Measurements from ENCODE around the gene F2. TPM values are rescaled to one million over a fixed set of nuclear protein-coding genes. Genes with fewer than 3 reads are reported as not detected.

F2 gene
- total and polyA plus RNA-seq, 10 donors = 0.03 to 0.33 (median 0.23) TPM; not detected in 7

DNA sequence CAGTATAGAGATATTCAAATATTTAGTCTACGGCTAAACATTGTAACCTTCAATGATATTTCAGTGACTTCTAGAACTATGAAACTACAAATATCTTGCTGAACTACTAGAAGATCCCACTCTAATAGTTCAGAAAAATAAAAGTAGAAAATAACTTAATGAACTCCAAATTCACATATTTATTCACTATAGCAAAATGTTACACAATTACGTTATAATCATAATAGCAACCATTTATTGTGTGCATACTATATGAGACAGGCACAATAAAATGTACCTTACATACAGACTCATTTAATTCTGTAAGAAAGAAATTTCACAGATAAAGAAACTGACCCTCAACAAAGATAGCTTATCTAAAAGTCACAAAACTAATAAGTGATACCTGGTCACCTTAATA is 57.9 kb downstream of the F2 start:
- Histone ChIP-seq H3K36me3 (peaks cover 0 to 98% (median 61%) of the 10 kb centered on the region in 6 donors), H3K9me3 (no peaks in the 10 kb centered on the region), H3K4me3 (no peak overlapping the region), H3K27me3 (replicated peaks in 1 of 7) (no peaks in the 10 kb centered on the region), H3K4me1 (no peaks in the 10 kb centered on the region), H3K27ac (no peak overlapping the region)
- WGBS, 5 donors = 98 to 100% (median 100%) methylated on average over 2 of the region's 2 CpGs
- TF ChIP-seq, protein P1, sequence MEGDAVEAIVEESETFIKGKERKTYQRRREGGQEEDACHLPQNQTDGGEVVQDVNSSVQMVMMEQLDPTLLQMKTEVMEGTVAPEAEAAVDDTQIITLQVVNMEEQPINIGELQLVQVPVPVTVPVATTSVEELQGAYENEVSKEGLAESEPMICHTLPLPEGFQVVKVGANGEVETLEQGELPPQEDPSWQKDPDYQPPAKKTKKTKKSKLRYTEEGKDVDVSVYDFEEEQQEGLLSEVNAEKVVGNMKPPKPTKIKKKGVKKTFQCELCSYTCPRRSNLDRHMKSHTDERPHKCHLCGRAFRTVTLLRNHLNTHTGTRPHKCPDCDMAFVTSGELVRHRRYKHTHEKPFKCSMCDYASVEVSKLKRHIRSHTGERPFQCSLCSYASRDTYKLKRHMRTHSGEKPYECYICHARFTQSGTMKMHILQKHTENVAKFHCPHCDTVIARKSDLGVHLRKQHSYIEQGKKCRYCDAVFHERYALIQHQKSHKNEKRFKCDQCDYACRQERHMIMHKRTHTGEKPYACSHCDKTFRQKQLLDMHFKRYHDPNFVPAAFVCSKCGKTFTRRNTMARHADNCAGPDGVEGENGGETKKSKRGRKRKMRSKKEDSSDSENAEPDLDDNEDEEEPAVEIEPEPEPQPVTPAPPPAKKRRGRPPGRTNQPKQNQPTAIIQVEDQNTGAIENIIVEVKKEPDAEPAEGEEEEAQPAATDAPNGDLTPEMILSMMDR (IDR thresholded peaks at IDR 0.05 in 8 of 11, conservative IDR thresholded peaks at IDR 0.05 in 3 of 11) = no peak
- TF ChIP-seq POLR2A (IDR thresholded peaks at IDR 0.05) (no peak), POLR2AphosphoS5 (IDR thresholded peaks at IDR 0.05) (no peak)
- intact Hi-C loops (cut with DNase I; ENCODE audit: low total_unique reads) = no loop called here
- no peak for DNase-seq

DNA sequence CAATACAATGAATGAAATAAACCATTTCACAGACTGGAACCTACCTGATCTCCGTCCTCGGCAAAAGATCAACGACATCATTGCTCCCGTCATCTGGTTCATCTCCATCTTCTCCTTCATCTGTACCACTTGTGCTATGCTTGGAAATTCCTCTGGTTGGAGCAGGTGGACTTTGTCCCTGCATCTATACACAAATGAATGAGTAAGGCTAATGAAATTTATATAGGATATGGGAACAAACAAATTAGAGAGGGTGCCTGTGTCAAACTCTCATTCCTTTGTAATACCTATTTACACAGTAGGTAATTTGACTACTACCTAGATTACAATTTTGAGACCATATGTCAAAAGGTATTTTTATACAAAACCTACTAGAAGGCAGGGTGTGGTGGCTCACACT is 59.4 kb downstream of the F2 start:
- no peaks in the 10 kb centered on the region for H3K9me3 ChIP-seq
- H3K36me3 ChIP-seq = peaks cover 0 to 98% (median 69%) of the 10 kb centered on the region in 6 donors
- intact Hi-C loops (cut with DNase I; ENCODE audit: low total_unique reads) = no loop called here
- no peak overlapping the region for H3K4me3 ChIP-seq
- TF ChIP-seq, protein P1 (IDR thresholded peaks at IDR 0.05 in 8 of 11, conservative IDR thresholded peaks at IDR 0.05 in 3 of 11) = no peak
- no peak for TF ChIP-seq POLR2AphosphoS5 (IDR thresholded peaks at IDR 0.05)
- TF ChIP-seq POLR2A (IDR thresholded peaks at IDR 0.05) = no peak
- H3K4me1 ChIP-seq = no peaks in the 10 kb centered on the region
- no peak for DNase-seq
- WGBS, 5 donors = 94 to 98% (median 97%) methylated on average over 4 of the region's 4 CpGs
- H3K27me3 ChIP-seq (replicated peaks in 1 of 7) = no peaks in the 10 kb centered on the region
- H3K27ac ChIP-seq = no peak overlapping the region

Small RNAs within 50 kb of the gene (microRNA-seq; reads per million reads assigned to microRNA genes)
- 0.35 to 1.8 (median 0.85) reads per million in 3 donors for gene MIR5582

Small RNAs within 50 kb of the gene (small RNA-seq; reads per million reads assigned to genes)
- gene MIR5582 (0 reads per million in 4 donors), gene RF00573 (0 reads per million in 4 donors), gene SNORD67 (41.8 to 55.0 (median 51.2) reads per million in 4 donors)

Other genes with a start within 250 kb of the F2 start
- gene AMBRA1, start 125.2 kb upstream of the F2 start, total RNA-seq = 10 to 100 TPM; 36.7 to 54.6 (median 38.9) TPM
- 1 to 10 TPM; 3.6 to 9.4 (median 4.3) TPM for gene AMBRA1, start 125.2 kb upstream of the F2 start, polyA plus RNA-seq
- gene HARBI1, start 102.0 kb upstream of the F2 start, total RNA-seq = 1 to 10 TPM; 3.2 to 5.6 (median 4.4) TPM
- gene HARBI1, start 102.0 kb upstream of the F2 start, polyA plus RNA-seq = 1 to 10 TPM; 1.4 to 3.4 (median 2.1) TPM
- 100 to 1,000 TPM in 2 of 7 donors, 10 to 100 TPM in 5; 65.4 to 111 (median 88.7) TPM for gene ATG13, start 101.7 kb upstream of the F2 start, total RNA-seq
- 10 to 100 TPM; 14.9 to 33.9 (median 15.7) TPM for gene ATG13, start 101.7 kb upstream of the F2 start, polyA plus RNA-seq
- 100 to 1,000 TPM in 2 of 7 donors, 10 to 100 TPM in 5; 62.5 to 137 (median 88.7) TPM for gene ARHGAP1, start 18.6 kb upstream of the F2 start, total RNA-seq
- 10 to 100 TPM; 13.3 to 26.5 (median 15.5) TPM for gene ARHGAP1, start 18.6 kb upstream of the F2 start, polyA plus RNA-seq
- gene ZNF408, start 18.2 kb upstream of the F2 start, total RNA-seq = 10 to 100 TPM in 5 of 7 donors, 1 to 10 TPM in 2; 6.9 to 17.4 (median 10.8) TPM
- gene ZNF408, start 18.2 kb upstream of the F2 start, polyA plus RNA-seq = 10 to 100 TPM in 1 of 3 donors, 1 to 10 TPM in 2; 4.7 to 10.2 (median 6.1) TPM
- 10 to 100 TPM; 32.8 to 55.4 (median 46.0) TPM for gene CKAP5, start 127.1 kb downstream of the F2 start, total RNA-seq
- 1 to 10 TPM; 6.5 to 8.5 (median 7.9) TPM for gene CKAP5, start 127.1 kb downstream of the F2 start, polyA plus RNA-seq
- gene LRP4, start 199.3 kb downstream of the F2 start, total RNA-seq = 10 to 100 TPM; 13.2 to 30.7 (median 23.9) TPM
- 1 to 10 TPM in 2 of 3 donors, under 1 TPM in 1; 0.88 to 7.0 (median 3.6) TPM for gene LRP4, start 199.3 kb downstream of the F2 start, polyA plus RNA-seq
- 10 to 100 TPM; 10.9 to 23.0 (median 16.2) TPM for gene CSTPP1, start 217.5 kb downstream of the F2 start, total RNA-seq
- gene CSTPP1, start 217.5 kb downstream of the F2 start, polyA plus RNA-seq = 10 to 100 TPM in 1 of 3 donors, 1 to 10 TPM in 2; 8.6 to 10.8 (median 9.8) TPM